Neutrophil (primary cell): ENCODE results near the gene A3GALT2.
A peak's percentile ranks its signal among the peaks of the same experiment; 100 is the strongest.
"Not testable (repeated sequence)": the region's sequence is repeated elsewhere in the genome, so short reads cannot be mapped to it uniquely, and the experiment has no call there.

Experiments used
- H3K27ac ChIP-seq: fragments of 200-600 bp; sonication (generic); 2 replicates; pipeline ENCODE4 v1.5.1; 2016; ENCODE audit warnings: mild to moderate bottlenecking, moderate library complexity
- H3K27me3 ChIP-seq: fragments of 200-600 bp; sonication (generic); 2 replicates; pipeline ENCODE4 v1.6.0; 2016; ENCODE audit warnings: mild to moderate bottlenecking
- H3K36me3 ChIP-seq: fragments of 200-600 bp; sonication (generic); 2 replicates; pipeline ENCODE4 v1.5.1; 2017
- H3K4me1 ChIP-seq, 2 experiments: fragments of 200-600 bp in 1 of 2; sonication (generic) in 1 of 2; 1 replicate in 1 of 2; 2 replicates in 1 of 2; pipeline versions ENCODE4 v1.5.1 to v1.6.1; 2013 to 2016; ENCODE audit warnings: low read depth in 1 of 2, low read length in 1 of 2, mild to moderate bottlenecking in 1 of 2, moderate library complexity in 1 of 2; ENCODE audit not compliant: control insufficient read depth in 1 of 2, insufficient read depth in 1 of 2
- H3K4me3 ChIP-seq, 2 experiments: fragments of 200-600 bp in 1 of 2; sonication (generic) in 1 of 2; 1 replicate in 1 of 2; 2 replicates in 1 of 2; pipeline ENCODE4 v1.5.1; 2013 to 2016; ENCODE audit warnings: low read depth in 1 of 2, low read length in 1 of 2, mild to moderate bottlenecking in 1 of 2, moderate library complexity in 1 of 2
- H3K9me3 ChIP-seq: fragments of 200-600 bp; sonication (generic); 2 replicates; pipeline ENCODE4 v1.5.1; 2016
- CTCF ChIP-seq: fragments of 200-600 bp; sonication (generic); IDR thresholded peaks from 2 replicates; pipeline ENCODE4 v1.5.1; 2016; ENCODE audit warnings: antibody characterized with exemption

The A3GALT2 gene

GRCh38 chr1:33295450-33296081 lies 25.3 kb downstream of the A3GALT2 start:
- no peak overlapping the region for H3K4me3 ChIP-seq
- H3K4me1 ChIP-seq, result peaks cover 11 to 16% of the 10 kb centered on the region in 2 experiments
- H3K36me3 ChIP-seq, result peaks cover 36% of the 10 kb centered on the region
- peak; percentile 96 for TF ChIP-seq CTCF
- H3K27me3 ChIP-seq, result no peaks in the 10 kb centered on the region
- H3K9me3 ChIP-seq, result no peaks in the 10 kb centered on the region
- H3K27ac ChIP-seq, result peak overlapping the region; percentile 27

- Histone ChIP-seq H3K9me3 (no peaks in the 10 kb centered on the region), H3K4me1 (peaks cover 9 to 13% of the 10 kb centered on the region in 2 experiments), H3K4me3 (no peak overlapping the region), H3K27me3 (no peaks in the 10 kb centered on the region), H3K36me3 (peaks cover 36% of the 10 kb centered on the region), H3K27ac (peak overlapping the region; percentile 27)
- TF ChIP-seq CTCF, result no peak
These were observed 25.9 kb downstream of the A3GALT2 start for GRCh38 chr1:33295023-33295422.

- H3K4me3 ChIP-seq, result no peak overlapping the region
- no peak for TF ChIP-seq CTCF
These were observed 26.6 kb downstream of the A3GALT2 start for GRCh38 chr1:33294071-33295010.

GRCh38 chr1:33292726-33293340 lies 28.1 kb downstream of the A3GALT2 start:
- H3K27me3 ChIP-seq, result no peaks in the 10 kb centered on the region
- no peaks in the 10 kb centered on the region for H3K9me3 ChIP-seq
- no peak overlapping the region for H3K27ac ChIP-seq
- H3K4me3 ChIP-seq, result no peak overlapping the region
- H3K36me3 ChIP-seq, result peaks cover 31% of the 10 kb centered on the region
- no peak for TF ChIP-seq CTCF
- H3K4me1 ChIP-seq, result peaks cover 0 to 3% of the 10 kb centered on the region in 2 experiments

More at GRCh38 chr1:33294071-33295010, 26.6 kb downstream of the A3GALT2 start:
- Histone ChIP-seq H3K9me3 (no peaks in the 10 kb centered on the region), H3K27ac (no peak overlapping the region), H3K4me1 (peaks cover 9 to 13% of the 10 kb centered on the region in 2 experiments), H3K36me3 (peaks cover 31% of the 10 kb centered on the region), H3K27me3 (no peaks in the 10 kb centered on the region)

GRCh38 chr1:33290615-33291014 lies 30.3 kb downstream of the A3GALT2 start:
- not testable (repeated sequence) for H3K4me3 ChIP-seq, H3K4me1 ChIP-seq, H3K27me3 ChIP-seq, H3K27ac ChIP-seq, H3K9me3 ChIP-seq
- H3K36me3 ChIP-seq, result peaks cover 42% of the 10 kb centered on the region
